CD14-positive monocyte (primary cell): ENCODE results near the gene TNFSF4. TPM values are rescaled to one million over a fixed set of nuclear protein-coding genes. Genes with fewer than 3 reads are reported as not detected.

Source experiments
- DNase-seq, 3 donors: peaks; one replicate each; pipeline ENCODE4 v3.0.0-alpha.2; 2011 to 2022
- H2AFZ ChIP-seq: 2 replicates; pipeline ENCODE4 v1.6.0; 2012; ENCODE audit warnings: mild to moderate bottlenecking, low read depth, low read length, inconsistent platforms; ENCODE audit not compliant: insufficient read depth, poor library complexity, severe bottlenecking
- H3K27ac ChIP-seq, 2 donors: 1 replicate in 1 of 2; 2 replicates in 1 of 2; pipeline ENCODE4 v1.5.1; 2012 to 2013; ENCODE audit warnings: low read length in 2 of 2, control low read depth in 1 of 2, inconsistent platforms in 1 of 2, low read depth in 1 of 2, mild to moderate bottlenecking in 1 of 2
- H3K27me3 ChIP-seq, 2 donors: one replicate each; pipeline versions ENCODE4 v1.6.0 to v1.6.1; 2011 to 2013; ENCODE audit warnings: low read length in 2 of 2; ENCODE audit not compliant: control insufficient read depth in 2 of 2, insufficient read depth in 2 of 2
- H3K36me3 ChIP-seq, 2 donors: replicated peaks in 1 of 2; 1 replicate in 1 of 2; 2 replicates in 1 of 2; pipeline versions ENCODE4 v1.5.1 to v1.6.1; 2012 to 2013; ENCODE audit warnings: low read length in 2 of 2, control low read depth in 1 of 2, inconsistent platforms in 1 of 2, mild to moderate bottlenecking in 1 of 2; ENCODE audit not compliant: insufficient read depth in 2 of 2, control insufficient read depth in 1 of 2
- H3K4me1 ChIP-seq, 2 donors: 1 replicate in 1 of 2; 2 replicates in 1 of 2; pipeline versions ENCODE4 v1.5.1 to v1.6.1; 2012 to 2013; ENCODE audit warnings: low read length in 2 of 2, control low read depth in 1 of 2, inconsistent platforms in 1 of 2, mild to moderate bottlenecking in 1 of 2, moderate library complexity in 1 of 2; ENCODE audit not compliant: insufficient read depth in 2 of 2, control insufficient read depth in 1 of 2
- H3K4me2 ChIP-seq: replicated peaks from 2 replicates; pipeline ENCODE3; 2012; ENCODE audit warnings: low read length, moderate library complexity, mild to moderate bottlenecking; ENCODE audit not compliant: poor library complexity, severe bottlenecking; ENCODE audit errors: extremely low read depth
- H3K4me3 ChIP-seq, 3 experiments: fragments of 200-600 bp in 1 of 3; sonication (generic) in 1 of 3; replicated peaks in 1 of 3; 1 replicate in 2 of 3; 2 replicates in 1 of 3; pipeline ENCODE4 v1.5.1; 2011 to 2013; ENCODE audit warnings: low read length in 3 of 3, mild to moderate bottlenecking in 3 of 3, control low read depth in 2 of 3, low read depth in 2 of 3, inconsistent platforms in 1 of 3, moderate library complexity in 1 of 3
- H3K79me2 ChIP-seq: 2 replicates; pipeline ENCODE4 v1.6.0; 2012; ENCODE audit warnings: mild to moderate bottlenecking, control low read depth, inconsistent platforms, low read length, moderate library complexity; ENCODE audit not compliant: insufficient read depth
- H3K9ac ChIP-seq: 2 replicates; pipeline ENCODE4 v1.6.0; 2017; ENCODE audit warnings: low read length, mild to moderate bottlenecking; ENCODE audit not compliant: insufficient read depth, poor library complexity, severe bottlenecking
- H3K9me3 ChIP-seq, 2 donors: replicated peaks in 1 of 2; 1 replicate in 1 of 2; 2 replicates in 1 of 2; pipeline versions ENCODE4 v1.5.1 to v1.6.1; 2012 to 2013; ENCODE audit warnings: low read length in 2 of 2, control low read depth in 1 of 2; ENCODE audit not compliant: control insufficient read depth in 1 of 2, insufficient read depth in 1 of 2
- H4K20me1 ChIP-seq: 2 replicates; pipeline ENCODE4 v1.6.0; 2012; ENCODE audit warnings: mild to moderate bottlenecking, low read length, control low read depth, moderate library complexity; ENCODE audit not compliant: insufficient read depth
- H3K27ac Mint-ChIP-seq, 7 donors: one replicate each; pipeline ENCODE4 v1.8.0; 2020; ENCODE audit warnings: mild to moderate bottlenecking in 7 of 7, mixed read lengths in 7 of 7, moderate library complexity in 6 of 7, inconsistent platforms in 2 of 7
- H3K27me3 Mint-ChIP-seq, 3 donors: one replicate each; pipeline ENCODE4 v1.8.0; 2021 to 2022; ENCODE audit warnings: low read depth in 3 of 3, mild to moderate bottlenecking in 3 of 3, mixed read lengths in 3 of 3, moderate library complexity in 3 of 3, inconsistent platforms in 1 of 3
- H3K36me3 Mint-ChIP-seq, 2 donors: one replicate each; pipeline ENCODE4 v1.8.0; 2020; ENCODE audit warnings: mixed read lengths in 2 of 2, inconsistent platforms in 1 of 2, mild to moderate bottlenecking in 1 of 2
- H3K4me1 Mint-ChIP-seq: one replicate; pipeline ENCODE4 v1.8.0; 2020; ENCODE audit warnings: mild to moderate bottlenecking, mixed read lengths
- H3K4me3 Mint-ChIP-seq, 2 donors: one replicate each; pipeline ENCODE4 v1.8.0; 2020; ENCODE audit warnings: mild to moderate bottlenecking in 2 of 2, mixed read lengths in 2 of 2, moderate library complexity in 1 of 2
- H3K9me3 Mint-ChIP-seq, 7 donors: one replicate each; pipeline ENCODE4 v1.8.0; 2020 to 2022; ENCODE audit warnings: mixed read lengths in 7 of 7, mild to moderate bottlenecking in 6 of 7, moderate library complexity in 6 of 7, inconsistent platforms in 2 of 7
- CTCF ChIP-seq: fragments of 200-600 bp; IDR thresholded peaks from one replicate; pipeline ENCODE4 v1.8.0; 2022; ENCODE audit warnings: antibody characterized with exemption, mild to moderate bottlenecking
- WGBS: methylation state at CpG from one replicate; pipeline ENCODE4 v1.1.5; 2013; ENCODE audit warnings: missing lambda C conversion rate; ENCODE audit not compliant: insufficient coverage; 5-methylcytosine and 5-hydroxymethylcytosine counted together
- intact Hi-C, 2 donors: fragments of 100-400 bp; cut with micrococcal nuclease; formaldehyde crosslinking; loops; one replicate each; pipeline versions ENCODE4 v1.15.0 to v1.15.1; 2023
- polyA plus RNA-seq, 3 donors: library from polyadenylated mRNA; depleted of rRNA in 1 of 3; unstranded in 2 of 3; stranded (reverse) in 1 of 3; fragments of 300-500 nt in 2 of 3; fragments of >200 nt in 1 of 3; fragmentation: Illumina TruSeq in 2 of 3; gene quantifications; 1 replicate in 2 of 3; 2 replicates in 1 of 3; pipeline ENCODE4 v1.2.3, GENCODE V29; 2012 to 2021

TNFSF4 gene
- polyA plus RNA-seq, 3 donors: 0.21 to 0.40 (median 0.38) TPM

DNA sequence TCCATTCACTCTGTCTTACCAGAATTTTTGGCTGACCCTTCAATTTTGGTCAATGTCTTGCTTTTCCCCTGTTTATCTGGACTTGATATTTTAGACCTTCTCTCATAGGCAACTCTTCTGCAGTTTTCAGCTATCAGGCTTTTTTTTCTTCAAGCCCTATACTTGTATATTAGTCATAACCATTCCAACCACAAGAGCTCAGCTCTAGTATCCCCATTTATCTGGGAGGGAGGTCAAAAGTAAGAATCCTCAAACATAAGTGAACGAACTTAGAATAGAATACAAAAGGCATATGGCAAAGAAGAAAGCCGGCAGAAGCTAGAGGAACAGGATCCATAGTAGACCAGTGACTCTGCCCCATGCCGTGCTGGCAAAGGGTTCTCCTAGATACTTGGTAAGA is 45.9 kb upstream of the TNFSF4 start:
- no peak for DNase-seq
- Histone ChIP-seq H3K27me3 (no peaks in the 10 kb centered on the region), H3K4me2 (no peak overlapping the region), H4K20me1 (no peaks in the 10 kb centered on the region), H2AFZ (no peak overlapping the region), H3K79me2 (no peaks in the 10 kb centered on the region), H3K4me1 (no peaks in the 10 kb centered on the region), H3K9me3 (no peaks in the 10 kb centered on the region), H3K4me3 (no peak overlapping the region), H3K27ac (no peak overlapping the region), H3K9ac (no peak overlapping the region), H3K36me3 (no peaks in the 10 kb centered on the region)
- Mint-ChIP-seq H3K27ac (no peak overlapping the region), H3K4me3 (no peak overlapping the region), H3K4me1 (no peaks in the 10 kb centered on the region), H3K36me3 (no peaks in the 10 kb centered on the region), H3K9me3 (peaks cover 0 to 2% (median 0%) of the 10 kb centered on the region in 7 donors), H3K27me3 (peaks cover 0 to 2% (median 0%) of the 10 kb centered on the region in 3 donors)
- WGBS: 90% methylated on average over 2 of the region's 3 CpGs
- TF ChIP-seq CTCF: no peak
- intact Hi-C loops: no loop called here

DNA sequence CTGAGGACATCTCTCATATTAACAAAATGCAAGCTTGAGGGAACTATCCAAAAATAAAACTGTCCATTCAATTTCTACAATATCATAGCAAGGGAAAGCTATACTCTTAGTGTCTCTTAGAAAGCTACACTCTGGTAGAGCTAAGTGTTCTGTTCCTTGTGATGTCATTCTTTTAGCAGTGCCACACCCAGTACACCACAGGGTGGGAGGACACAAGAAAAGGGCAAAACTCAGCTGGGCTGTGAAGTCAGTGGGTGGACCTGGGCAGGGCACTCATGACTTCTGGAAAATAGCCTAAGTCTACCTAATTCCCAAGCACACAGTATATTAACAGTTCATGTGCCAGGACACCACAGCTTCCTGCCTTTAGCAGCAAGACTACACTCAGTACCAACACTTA is 42.2 kb upstream of the TNFSF4 start:
- no peak for DNase-seq
- intact Hi-C loops: no loop called here
- no peaks in the 10 kb centered on the region for H3K4me1 Mint-ChIP-seq
- H3K79me2 ChIP-seq: no peaks in the 10 kb centered on the region
- H3K9me3 ChIP-seq: no peaks in the 10 kb centered on the region
- peaks cover 0 to 2% (median 0%) of the 10 kb centered on the region in 7 donors for H3K9me3 Mint-ChIP-seq
- no peak overlapping the region for H3K4me3 ChIP-seq
- no peaks in the 10 kb centered on the region for H4K20me1 ChIP-seq
- no peaks in the 10 kb centered on the region for H3K27me3 ChIP-seq
- H3K4me1 ChIP-seq: no peaks in the 10 kb centered on the region
- no peak overlapping the region for H3K27ac Mint-ChIP-seq
- H3K4me3 Mint-ChIP-seq: no peak overlapping the region
- TF ChIP-seq CTCF: no peak
- H3K27ac ChIP-seq: no peak overlapping the region
- H3K27me3 Mint-ChIP-seq: peaks cover 0 to 2% (median 0%) of the 10 kb centered on the region in 3 donors
- H3K36me3 Mint-ChIP-seq: no peaks in the 10 kb centered on the region
- H3K36me3 ChIP-seq: no peaks in the 10 kb centered on the region
- no peak overlapping the region for H3K9ac ChIP-seq
- H3K4me2 ChIP-seq: no peak overlapping the region
- H2AFZ ChIP-seq: no peak overlapping the region
